ENCODE measurements around the gene TPD52L2. TPM values are rescaled to one million over a fixed set of nuclear protein-coding genes. Genes with fewer than 3 reads are reported as not detected.
"Not testable (repeated sequence)": the region's sequence is repeated elsewhere in the genome, so short reads cannot be mapped to it uniquely, and the experiment has no call there.

Gene TPD52L2
- total RNA-seq, 1 experiment from 2014 or later = 113 TPM

DNA sequence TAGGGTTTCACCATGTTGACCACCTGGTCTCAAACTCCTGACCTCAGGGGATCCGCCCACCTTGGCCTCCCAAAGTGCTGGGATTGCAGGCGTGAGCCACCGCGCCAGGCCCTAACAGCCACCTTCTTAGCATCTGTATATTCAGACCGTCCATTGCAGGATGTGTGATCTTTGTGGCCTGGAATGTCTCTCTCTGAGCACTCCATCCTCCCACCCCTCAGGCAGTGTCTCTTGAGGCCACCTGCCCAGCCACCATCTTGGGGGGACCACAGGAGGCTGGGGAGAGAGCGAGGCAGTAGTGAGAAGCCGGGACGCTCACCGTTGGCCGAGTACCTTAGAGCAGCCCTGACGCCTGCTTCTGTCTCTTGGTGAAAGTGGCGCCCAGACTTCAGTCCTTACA lies 48.7 kb downstream of the TPD52L2 start:
- Histone ChIP-seq H3K27ac (ENCODE audit: low read length) (no peak overlapping the region), H3K27me3 (ENCODE audit: control insufficient read depth, insufficient read depth, low read length) (no peaks in the 10 kb centered on the region), H3K36me3 (ENCODE audit: control insufficient read depth, insufficient read depth, low read length) (no peaks in the 10 kb centered on the region), H3K9me3 (ENCODE audit: control insufficient read depth, insufficient read depth, low read depth, low read length) (no peaks in the 10 kb centered on the region), H3K4me1 (ENCODE audit: control insufficient read depth, insufficient read depth, low read length) (peaks cover 22% of the 10 kb centered on the region), H3K4me3 (ENCODE audit: low read depth in 2 of 2, low read length in 2 of 2) (no peak overlapping the region)
- in situ Hi-C loops (cut with HindIII; ENCODE audit: low pct_unique_long_range_greater_than_20kb, low sequenced_read_pairs) (no loop called here), intact Hi-C loops (cut with micrococcal nuclease; ENCODE audit: unreplicated experiment) (no loop called here)
- no TSS peak for BruUV-seq (replicated peaks)
- ChIA-PET CTCF (no interaction called here), POLR2A (no interaction called here)
- DNase-seq (ENCODE audit: low read depth, low spot score) (no peak), ATAC-seq (no peak)
- TF ChIP-seq TCF7L2 (IDR thresholded peaks at IDR 0.05; ENCODE audit: low read depth, low read length) = no peak
- TF ChIP-seq SIN3A (IDR thresholded peaks at IDR 0.05; ENCODE audit: borderline replicate concordance, insufficient read depth, low read depth, low read length) = no peak
- TF ChIP-seq REST (IDR thresholded peaks at IDR 0.05; ENCODE audit: insufficient read depth in 1 of 2, low read depth in 2 of 2, low read length in 1 of 2) = no peak
- TF ChIP-seq POLR2AphosphoS5 (IDR thresholded peaks at IDR 0.05; ENCODE audit: low read depth, low read length) = no peak
- TF ChIP-seq, protein P1, sequence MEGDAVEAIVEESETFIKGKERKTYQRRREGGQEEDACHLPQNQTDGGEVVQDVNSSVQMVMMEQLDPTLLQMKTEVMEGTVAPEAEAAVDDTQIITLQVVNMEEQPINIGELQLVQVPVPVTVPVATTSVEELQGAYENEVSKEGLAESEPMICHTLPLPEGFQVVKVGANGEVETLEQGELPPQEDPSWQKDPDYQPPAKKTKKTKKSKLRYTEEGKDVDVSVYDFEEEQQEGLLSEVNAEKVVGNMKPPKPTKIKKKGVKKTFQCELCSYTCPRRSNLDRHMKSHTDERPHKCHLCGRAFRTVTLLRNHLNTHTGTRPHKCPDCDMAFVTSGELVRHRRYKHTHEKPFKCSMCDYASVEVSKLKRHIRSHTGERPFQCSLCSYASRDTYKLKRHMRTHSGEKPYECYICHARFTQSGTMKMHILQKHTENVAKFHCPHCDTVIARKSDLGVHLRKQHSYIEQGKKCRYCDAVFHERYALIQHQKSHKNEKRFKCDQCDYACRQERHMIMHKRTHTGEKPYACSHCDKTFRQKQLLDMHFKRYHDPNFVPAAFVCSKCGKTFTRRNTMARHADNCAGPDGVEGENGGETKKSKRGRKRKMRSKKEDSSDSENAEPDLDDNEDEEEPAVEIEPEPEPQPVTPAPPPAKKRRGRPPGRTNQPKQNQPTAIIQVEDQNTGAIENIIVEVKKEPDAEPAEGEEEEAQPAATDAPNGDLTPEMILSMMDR (IDR thresholded peaks at IDR 0.05) = no peak

- ATAC-seq = no peak
- Histone ChIP-seq H3K27ac (ENCODE audit: low read length) (no peak overlapping the region), H3K4me1 (ENCODE audit: control insufficient read depth, insufficient read depth, low read length) (peaks cover 22% of the 10 kb centered on the region), H3K36me3 (ENCODE audit: control insufficient read depth, insufficient read depth, low read length) (no peaks in the 10 kb centered on the region; the same call in 1 of the 2 replicates), H3K4me3 (ENCODE audit: low read depth in 2 of 2, low read length in 2 of 2) (no peak overlapping the region), H3K27me3 (ENCODE audit: control insufficient read depth, insufficient read depth, low read length) (no peaks in the 10 kb centered on the region), H3K9me3 (ENCODE audit: control insufficient read depth, insufficient read depth, low read depth, low read length) (no peaks in the 10 kb centered on the region)
- no peak for DNase-seq (ENCODE audit: low read depth, low spot score)
- BruUV-seq (replicated peaks) = TSS peak; percentile 48
- POLR2A ChIA-PET = interaction anchor here (0.6 kb wide), 1 partner anchor 56 kb away, joined by 3 read pairs; no protein-coding TSS in a partner anchor
- no peak for TF ChIP-seq REST (IDR thresholded peaks at IDR 0.05; ENCODE audit: insufficient read depth in 1 of 2, low read depth in 2 of 2, low read length in 1 of 2)
- TF ChIP-seq SIN3A (IDR thresholded peaks at IDR 0.05; ENCODE audit: borderline replicate concordance, insufficient read depth, low read depth, low read length) = no peak
- CTCF ChIA-PET = no interaction called here
- intact Hi-C loops (cut with micrococcal nuclease; ENCODE audit: unreplicated experiment) = no loop called here
- in situ Hi-C loops (cut with HindIII; ENCODE audit: low pct_unique_long_range_greater_than_20kb, low sequenced_read_pairs) = no loop called here
These were observed 50.4 kb downstream of the TPD52L2 start for GRCh38 chr20:63915471-63915870.

DNA sequence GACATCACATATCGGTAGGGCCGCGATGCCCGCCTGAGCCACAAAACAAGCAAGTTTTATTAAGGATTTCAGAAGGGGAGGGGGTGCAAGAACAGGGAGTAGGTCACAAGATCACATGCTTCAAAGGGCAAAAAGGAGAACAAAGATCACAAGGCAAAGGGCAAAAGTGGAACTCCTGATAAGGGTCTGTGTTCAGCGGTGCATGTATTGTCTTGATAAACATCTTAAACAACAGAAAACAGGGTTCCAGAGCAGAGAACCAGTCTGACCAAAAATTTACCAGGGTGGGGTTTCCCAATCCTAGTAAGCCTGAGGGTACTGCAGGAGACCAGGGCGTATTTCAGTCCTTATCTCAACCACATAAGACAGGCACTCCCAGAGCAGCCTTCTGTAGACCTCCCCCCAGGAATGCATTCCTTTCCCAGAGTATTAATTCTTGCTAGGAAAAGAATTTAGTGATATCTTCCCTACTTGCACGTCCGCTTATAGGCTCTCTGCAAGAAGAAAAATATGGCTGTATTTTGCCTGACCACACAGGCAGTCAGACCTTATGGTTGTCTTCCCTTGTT lies 51.4 kb downstream of the TPD52L2 start:
- CTCF ChIA-PET; H3K27ac ChIP-seq (ENCODE audit: low read length); H3K9me3 ChIP-seq (ENCODE audit: control insufficient read depth, insufficient read depth, low read depth, low read length); in situ Hi-C loops (cut with HindIII; ENCODE audit: low pct_unique_long_range_greater_than_20kb, low sequenced_read_pairs); intact Hi-C loops (cut with micrococcal nuclease; ENCODE audit: unreplicated experiment); DNase-seq (ENCODE audit: low read depth, low spot score); POLR2A ChIA-PET; H3K36me3 ChIP-seq (ENCODE audit: control insufficient read depth, insufficient read depth, low read length); H3K27me3 ChIP-seq (ENCODE audit: control insufficient read depth, insufficient read depth, low read length); ATAC-seq; BruUV-seq (replicated peaks); H3K4me3 ChIP-seq (ENCODE audit: low read depth in 2 of 2, low read length in 2 of 2): not testable (repeated sequence)
- peaks cover 14% of the 10 kb centered on the region for H3K4me1 ChIP-seq (ENCODE audit: control insufficient read depth, insufficient read depth, low read length)
